K562 (cell line): ENCODE results near the gene CD69. TPM values are rescaled to one million over a fixed set of nuclear protein-coding genes. Genes with fewer than 3 reads are reported as not detected.
A peak's percentile ranks its signal among the peaks of the same experiment; 100 is the strongest.

Experiments
- ATAC-seq: fragments of 200-7000 bp; cut with Tn5 transposase; 3 replicates; pipeline ENCODE4 v1.9.1; 2020; ENCODE audit warnings: moderate library complexity
- BruUV-seq: library from RNA; stranded (reverse); fragments of 400-500 nt; replicated peaks from 2 replicates; lab custom pipeline; 2021; lab: Mats Ljungman, UMichigan
- CTCF ChIA-PET: fragments of 300-600 bp; formaldehyde crosslinking; extraction: SDS; loops from one replicate; lab custom pipeline; 2021; ENCODE audit warnings: low intra/inter-chr PET ratio; lab: Yijun Ruan, JAX
- POLR2A ChIA-PET: fragments of 300-600, 350-650 bp; sonication (Branson Sonifier 250); formaldehyde crosslinking; extraction: SDS; loops from one replicate; lab custom pipeline; 2021; ENCODE audit warnings: antibody characterized with exemption, inconsistent platforms; lab: Yijun Ruan, JAX
- DNase-seq, 4 experiments: peaks; one replicate each; pipeline versions ENCODE4 v3.0.0 to v3.0.0-alpha.2; 2011 to 2018; ENCODE audit warnings: low spot score in 3 of 4, mixed read lengths in 3 of 4; ENCODE audit errors: extremely low read depth in 1 of 4
- FAIRE-seq: peaks from 2 replicates; lab custom pipeline; 2011; peaks lifted over from hg19 to GRCh38; lab: Jason Lieb, UNC
- H2AFZ ChIP-seq: 2 replicates; pipeline ENCODE4 v1.6.0; 2011; ENCODE audit warnings: low read depth, low read length, control low read depth, inconsistent platforms
- H3K27ac ChIP-seq: fragments of 200-600 bp; 3 replicates; pipeline ENCODE4 v1.8.0; 2011; ENCODE audit warnings: low read depth, mild to moderate bottlenecking, control low read depth, inconsistent platforms, low read length, moderate library complexity, mixed read lengths; ENCODE audit errors: extremely low read depth
- H3K27me3 ChIP-seq, 2 experiments: fragments of 300-600 bp in 1 of 2; 2 replicates in 1 of 2; 3 replicates in 1 of 2; pipeline versions ENCODE4 v1.6.0 to v1.8.0; 2011; ENCODE audit warnings: inconsistent platforms in 2 of 2, low read length in 2 of 2, mild to moderate bottlenecking in 1 of 2, mixed read lengths in 1 of 2, moderate library complexity in 1 of 2; ENCODE audit not compliant: control insufficient read depth in 2 of 2, insufficient read depth in 2 of 2
- H3K36me3 ChIP-seq: fragments of 300-600 bp; 3 replicates; pipeline ENCODE4 v1.8.0; 2011; ENCODE audit warnings: mild to moderate bottlenecking, low read length, inconsistent platforms; ENCODE audit not compliant: control insufficient read depth, insufficient read depth
- H3K4me1 ChIP-seq, 2 experiments: fragments of 200-600 bp in 1 of 2; replicated peaks in 1 of 2; 2 replicates in 1 of 2; 3 replicates in 1 of 2; pipeline versions ENCODE4 v1.5.1 to v1.8.0; 2011; ENCODE audit warnings: inconsistent platforms in 2 of 2, low read length in 2 of 2, mild to moderate bottlenecking in 1 of 2, mixed read lengths in 1 of 2, moderate library complexity in 1 of 2; ENCODE audit not compliant: control insufficient read depth in 2 of 2, insufficient read depth in 2 of 2
- H3K4me2 ChIP-seq: 2 replicates; pipeline ENCODE4 v1.6.1; 2011; ENCODE audit warnings: low read length, control low read depth, inconsistent platforms, mixed read lengths; ENCODE audit not compliant: insufficient read depth
- H3K4me3 ChIP-seq: fragments of 200-600 bp; sonication (generic), shearing (Covaris generic); 2 replicates; pipeline ENCODE4 v1.5.1; 2016; ENCODE audit warnings: control low read depth, inconsistent platforms
- H3K79me2 ChIP-seq: fragments of 200-600 bp; 3 replicates; pipeline ENCODE4 v1.8.0; 2011; ENCODE audit warnings: low read length, inconsistent platforms; ENCODE audit not compliant: control insufficient read depth, insufficient read depth
- H3K9ac ChIP-seq, 2 experiments: 2 replicates each; pipeline versions ENCODE4 v1.6.0 to v1.6.1; 2011; ENCODE audit warnings: low read depth in 2 of 2, low read length in 2 of 2, control low read depth in 1 of 2, inconsistent platforms in 1 of 2, mild to moderate bottlenecking in 1 of 2, mixed read lengths in 1 of 2; ENCODE audit not compliant: insufficient read depth in 1 of 2
- H3K9me1 ChIP-seq: one replicate; pipeline ENCODE4 v1.6.0; 2011; ENCODE audit warnings: inconsistent platforms, mild to moderate bottlenecking, low read length, moderate library complexity; ENCODE audit not compliant: control insufficient read depth, insufficient read depth
- H3K9me3 ChIP-seq: replicated peaks from 2 replicates; pipeline ENCODE4 v1.5.1; 2011; ENCODE audit warnings: low read depth, low read length, inconsistent platforms; ENCODE audit not compliant: control insufficient read depth, insufficient read depth
- H4K20me1 ChIP-seq: replicated peaks from 2 replicates; pipeline ENCODE4 v1.6.1; 2011; ENCODE audit warnings: low read length, inconsistent platforms, mixed read lengths; ENCODE audit not compliant: control insufficient read depth, insufficient read depth
- NRF1 ChIP-seq, 2 experiments: fragments of 450-650 bp; IDR thresholded peaks in 1 of 2; conservative IDR thresholded peaks in 1 of 2; 2 replicates each; pipeline ENCODE4 v1.6.1; 2014; ENCODE audit warnings: mild to moderate bottlenecking in 2 of 2
- USF2 ChIP-seq: sonication (generic); formaldehyde crosslinking; IDR thresholded peaks from 2 replicates; pipeline ENCODE4 v1.5.0; 2020; ENCODE audit warnings: missing genetic modification reagents
- ZBTB40 ChIP-seq, 2 experiments: fragments of 450-650 bp in 1 of 2; sonication (generic) in 1 of 2; formaldehyde crosslinking in 1 of 2; IDR thresholded peaks; 2 replicates each; pipeline versions ENCODE4 v1.7.1 to v1.9.0; 2016 to 2022; ENCODE audit warnings: inconsistent platforms in 1 of 2, mild to moderate bottlenecking in 1 of 2, missing genetic modification reagents in 1 of 2
- ZNF384 ChIP-seq: IDR thresholded peaks from 2 replicates; pipeline ENCODE4 v1.6.1; 2012; ENCODE audit warnings: low read depth, low read length, improper control_type of control experiment
- ZNF644 ChIP-seq: fragments of 200-800 bp; sonication (Bioruptor generic); IDR thresholded peaks from 2 replicates; pipeline ENCODE4 v1.6.1; 2016; ENCODE audit warnings: low read depth, missing genetic modification characterization, missing compliant biosample characterization
- WGBS: fragments of 100-300 bp; shearing (Covaris generic); methylation state at CpG from one replicate; pipeline ENCODE4 v1.1.6; 2016; ENCODE audit warnings: low coverage, mixed read lengths; ENCODE audit not compliant: insufficient coverage; ENCODE audit errors: missing lambda C conversion rate; 5-methylcytosine and 5-hydroxymethylcytosine counted together
- in situ Hi-C: fragments of 300-500 bp; cut with MboI; formaldehyde crosslinking; loops from 4 replicates; pipeline ENCODE4 v1.15.0; 2018; ENCODE audit warnings: inconsistent platforms, mixed read lengths
- intact Hi-C: fragments of 100-400 bp; cut with micrococcal nuclease; formaldehyde crosslinking; loops from 2 replicates; pipeline ENCODE4 v1.14.2; 2022
- polyA plus RNA-seq, 8 experiments: library from polyadenylated mRNA; depleted of rRNA in 4 of 8; stranded (reverse) in 5 of 8; unstranded in 3 of 8; fragments of >200 nt; fragmentation: Nextera tagmentation in 2 of 8; fragmentation: Illumina TruSeq in 1 of 8; extraction: Ambion mirVana in 2 of 8; extraction: Trizol in 1 of 8; gene quantifications; 2 replicates each; pipeline versions ENCODE4 v1.2.1 to v1.2.3, GENCODE V29; 2011 to 2014; ENCODE audit warnings: inconsistent platforms in 1 of 8, missing spikeins in 1 of 8
- total RNA-seq, 7 experiments: library from RNA; depleted of rRNA in 6 of 7; stranded (reverse); fragments of >200 nt in 6 of 7; fragmentation: Illumina TruSeq in 2 of 7; extraction: Trizol in 2 of 7; gene quantifications; 2 replicates each; pipeline versions ENCODE4 v1.2.1 to v1.2.3, GENCODE V29; 2011 to 2021; ENCODE audit warnings: low replicate concordance in 1 of 7

CD69 gene
- total and polyA plus RNA-seq, 9 of the 15 experiments (the other 6 are each of a cell fraction or from before 2014, with no cell fraction given) = 11.7 to 243 (median 54.4) TPM

DNA sequence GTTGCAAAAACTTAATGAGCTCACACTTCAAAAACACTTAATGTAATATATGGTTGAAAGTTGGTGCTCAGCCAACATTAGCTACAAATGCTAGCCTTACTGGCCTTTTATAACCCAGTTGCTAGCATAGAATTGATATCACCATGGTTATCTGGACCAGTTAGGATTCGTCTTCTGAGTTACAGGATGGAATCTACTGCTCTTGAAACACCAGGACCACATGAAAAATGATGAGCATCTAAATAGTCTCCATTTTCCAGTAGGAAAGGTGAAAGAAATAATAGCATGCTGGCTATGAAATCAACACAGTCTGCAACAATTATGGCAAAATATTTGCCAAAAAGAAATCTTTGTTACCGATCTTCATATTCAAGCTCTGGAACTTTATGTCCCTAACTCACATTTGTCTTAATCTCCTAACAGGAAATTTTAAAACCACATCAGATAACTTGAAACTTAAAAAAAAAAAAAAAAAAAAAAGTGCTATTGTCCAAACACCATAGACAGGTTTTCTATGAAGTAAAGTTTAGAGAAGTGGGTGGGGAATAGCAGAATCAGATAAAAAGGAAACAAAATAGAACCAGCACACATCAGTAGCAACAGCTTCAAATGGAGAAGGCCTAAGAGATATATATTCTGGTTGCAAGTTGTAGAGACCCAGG, 12.6 kb upstream of the CD69 start:
- intact Hi-C loops = no loop called here
- DNase-seq = no peak
- POLR2A ChIA-PET = no interaction called here

More for the DNA sequence above, 12.6 kb upstream of the CD69 start:
- Histone ChIP-seq H2AFZ (no peak overlapping the region; the same call in 1 of the 2 replicates), H3K4me2 (no peak overlapping the region), H3K9ac (no peak overlapping the region), H3K27ac (no peak overlapping the region), H3K36me3 (no peaks in the 10 kb centered on the region), H3K4me3 (no peak overlapping the region), H3K9me3 (no peaks in the 10 kb centered on the region), H3K9me1 (peaks cover 3% of the 10 kb centered on the region), H3K79me2 (no peaks in the 10 kb centered on the region), H4K20me1 (no peaks in the 10 kb centered on the region), H3K4me1 (peaks cover 0 to 9% of the 10 kb centered on the region in 2 experiments; a peak in 2 of 5 replicates), H3K27me3 (no peaks in the 10 kb centered on the region)
- WGBS = 22% methylated on average over 2 of the region's 2 CpGs
- FAIRE-seq (no peak), ATAC-seq (no peak)
- BruUV-seq = no TSS peak
- TF ChIP-seq ZBTB40 (IDR thresholded peaks at IDR 0.05) (peak; percentile 32; the same call in 1 of the 2 replicates), ZBTB40 (CRISPR knock-in tag; IDR thresholded peaks at IDR 0.05) (no peak), USF2 (CRISPR knock-in tag) (no peak), ZNF644 (tag) (no peak), ZNF384 (0 out of 2 replicates have a peak, but pooled peaks have one; percentile 6), NRF1 (conservative IDR thresholded peaks at IDR 0.05 in 1 of 2, IDR thresholded peaks at IDR 0.05 in 1 of 2) (0 out of 4 replicates have a peak, but pooled peaks of 1 of the 2 experiments have one; percentile 18)
- CTCF ChIA-PET = no interaction called here
- in situ Hi-C loops = no loop called here
